ENCODE measurements around the gene MYH2. TPM values are rescaled to one million over a fixed set of nuclear protein-coding genes. Genes with fewer than 3 reads are reported as not detected.

Gene MYH2
- total RNA-seq, 6 experiments from 2014 or later, result 0.18 to 0.81 (median 0.34) TPM; not detected in 2

- no peak for ATAC-seq
- no peaks in the 10 kb centered on the region for H3K9me3 ChIP-seq
Measured at GRCh38 chr17:10583834-10584233, 34.4 kb upstream of the MYH2 start.

DNA sequence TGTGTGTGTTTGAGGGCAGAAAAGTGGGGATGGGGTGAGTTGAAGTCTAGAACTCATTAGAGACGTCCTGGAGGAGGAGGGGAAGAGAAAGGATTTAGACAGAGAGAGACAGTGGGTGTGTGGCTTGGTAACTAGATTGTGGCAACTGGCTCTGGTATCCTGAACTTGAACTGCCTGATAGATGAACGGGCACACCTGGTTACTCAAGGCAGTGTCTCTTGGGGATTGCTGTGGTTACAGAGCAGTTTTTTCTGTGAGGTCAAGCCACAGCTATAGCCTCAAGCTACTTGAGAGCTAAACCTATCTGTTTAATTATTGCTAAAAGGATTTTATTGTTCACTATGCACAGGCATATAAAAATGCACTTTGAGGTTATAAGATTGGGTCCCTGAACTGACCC, 29.8 kb upstream of the MYH2 start:
- H3K4me1 ChIP-seq, result no peaks in the 10 kb centered on the region
- TF ChIP-seq, protein P1, sequence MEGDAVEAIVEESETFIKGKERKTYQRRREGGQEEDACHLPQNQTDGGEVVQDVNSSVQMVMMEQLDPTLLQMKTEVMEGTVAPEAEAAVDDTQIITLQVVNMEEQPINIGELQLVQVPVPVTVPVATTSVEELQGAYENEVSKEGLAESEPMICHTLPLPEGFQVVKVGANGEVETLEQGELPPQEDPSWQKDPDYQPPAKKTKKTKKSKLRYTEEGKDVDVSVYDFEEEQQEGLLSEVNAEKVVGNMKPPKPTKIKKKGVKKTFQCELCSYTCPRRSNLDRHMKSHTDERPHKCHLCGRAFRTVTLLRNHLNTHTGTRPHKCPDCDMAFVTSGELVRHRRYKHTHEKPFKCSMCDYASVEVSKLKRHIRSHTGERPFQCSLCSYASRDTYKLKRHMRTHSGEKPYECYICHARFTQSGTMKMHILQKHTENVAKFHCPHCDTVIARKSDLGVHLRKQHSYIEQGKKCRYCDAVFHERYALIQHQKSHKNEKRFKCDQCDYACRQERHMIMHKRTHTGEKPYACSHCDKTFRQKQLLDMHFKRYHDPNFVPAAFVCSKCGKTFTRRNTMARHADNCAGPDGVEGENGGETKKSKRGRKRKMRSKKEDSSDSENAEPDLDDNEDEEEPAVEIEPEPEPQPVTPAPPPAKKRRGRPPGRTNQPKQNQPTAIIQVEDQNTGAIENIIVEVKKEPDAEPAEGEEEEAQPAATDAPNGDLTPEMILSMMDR (IDR thresholded peaks at IDR 0.05), result no peak
- no peak for TF ChIP-seq POLR2A (IDR thresholded peaks at IDR 0.05)
- no peaks in the 10 kb centered on the region for H3K36me3 ChIP-seq
- H3K9me3 ChIP-seq, result no peaks in the 10 kb centered on the region
- 21% methylated on average over 2 of the region's 2 CpGs for WGBS (ENCODE audit: insufficient coverage, low coverage, low lambda C conversion rate, missing lambda C conversion rate)
- ATAC-seq (no peak), DNase-seq (no peak)
- peaks cover 0 to 4% of the 10 kb centered on the region in 2 donors for H3K27me3 ChIP-seq
- no peak overlapping the region for H3K4me3 ChIP-seq
- no peak overlapping the region for H3K27ac ChIP-seq
- intact Hi-C loops (cut with DNase I), result no loop called here

More at GRCh38 chr17:10583834-10584233, 34.4 kb upstream of the MYH2 start:
- H3K27ac ChIP-seq, result no peak overlapping the region
- no peak overlapping the region for H3K4me3 ChIP-seq
- H3K36me3 ChIP-seq, result no peaks in the 10 kb centered on the region
- H3K4me1 ChIP-seq, result no peaks in the 10 kb centered on the region
- no peak for DNase-seq
- TF ChIP-seq POLR2A (IDR thresholded peaks at IDR 0.05), result no peak
- TF ChIP-seq, protein P1 (IDR thresholded peaks at IDR 0.05), result no peak
- intact Hi-C loops (cut with DNase I), result no loop called here
- WGBS (ENCODE audit: insufficient coverage, low coverage, low lambda C conversion rate, missing lambda C conversion rate), result 20% methylated on average over 4 of the region's 4 CpGs
- peaks cover 0 to 4% of the 10 kb centered on the region in 2 donors for H3K27me3 ChIP-seq

GRCh38 chr17:10574324-10574723, 24.9 kb upstream of the MYH2 start:
- WGBS (ENCODE audit: insufficient coverage, low coverage, low lambda C conversion rate, missing lambda C conversion rate), result 62% methylated on average over 5 of the region's 5 CpGs
- Histone ChIP-seq H3K4me3 (no peak overlapping the region), H3K27ac (no peak overlapping the region), H3K27me3 (no peaks in the 10 kb centered on the region), H3K4me1 (no peaks in the 10 kb centered on the region), H3K9me3 (no peaks in the 10 kb centered on the region), H3K36me3 (no peaks in the 10 kb centered on the region)
- intact Hi-C loops (cut with DNase I), result no loop called here
- TF ChIP-seq POLR2A (IDR thresholded peaks at IDR 0.05), result no peak
- TF ChIP-seq, protein P1 (IDR thresholded peaks at IDR 0.05), result no peak
- ATAC-seq, result no peak
- no peak for DNase-seq

GRCh38 chr17:10563991-10564660, 14.7 kb upstream of the MYH2 start:
- Histone ChIP-seq H3K27me3 (no peaks in the 10 kb centered on the region), H3K4me3 (no peak overlapping the region), H3K4me1 (no peaks in the 10 kb centered on the region), H3K27ac (no peak overlapping the region), H3K9me3 (no peaks in the 10 kb centered on the region), H3K36me3 (no peaks in the 10 kb centered on the region)
- ATAC-seq, result no peak
- intact Hi-C loops (cut with DNase I), result no loop called here
- DNase-seq, result no peak
- 46% methylated on average over 2 of the region's 2 CpGs for WGBS (ENCODE audit: insufficient coverage, low coverage, low lambda C conversion rate, missing lambda C conversion rate)
- TF ChIP-seq, protein P1 (IDR thresholded peaks at IDR 0.05), result no peak
- no peak for TF ChIP-seq POLR2A (IDR thresholded peaks at IDR 0.05)

All from right lobe of liver (tissue), 6 donors.